Parathyroid adenoma (tissue), 2 donors: ENCODE measurements around the gene ANKRD37.

Experiments used
- H2AFZ ChIP-seq: fragments of 300-600 bp; sonication (generic); one replicate; pipeline ENCODE4 v1.7.0; 2017; ENCODE audit warnings: antibody characterized with exemption, mild to moderate bottlenecking
- H3K27ac ChIP-seq: fragments of 300-600 bp; sonication (generic); one replicate; pipeline ENCODE4 v1.7.0; 2017
- H3K27me3 ChIP-seq: fragments of 300-600 bp; sonication (generic); one replicate; pipeline ENCODE4 v1.7.0; 2017; ENCODE audit warnings: low read length; ENCODE audit not compliant: control insufficient read depth, insufficient read depth
- H3K36me3 ChIP-seq: fragments of 300-600 bp; sonication (generic); one replicate; pipeline ENCODE4 v1.7.0; 2017; ENCODE audit warnings: low read length; ENCODE audit not compliant: control insufficient read depth, insufficient read depth
- H3K4me1 ChIP-seq: fragments of 300-600 bp; sonication (generic); one replicate; pipeline ENCODE4 v1.7.0; 2017; ENCODE audit warnings: control low read depth
- H3K4me2 ChIP-seq: fragments of 300-600 bp; sonication (generic); one replicate; pipeline ENCODE4 v1.7.0; 2017; ENCODE audit warnings: low read length
- H3K4me3 ChIP-seq: fragments of 300-600 bp; sonication (generic); one replicate; pipeline ENCODE4 v1.7.0; 2017; ENCODE audit warnings: low read depth, low read length
- H3K79me2 ChIP-seq: fragments of 300-600 bp; sonication (generic); one replicate; pipeline ENCODE4 v1.7.0; 2017; ENCODE audit warnings: control low read depth
- H3K9ac ChIP-seq: fragments of 300-600 bp; sonication (generic); one replicate; pipeline ENCODE4 v1.7.0; 2017; ENCODE audit warnings: mild to moderate bottlenecking
- H3K9me3 ChIP-seq: fragments of 300-600 bp; sonication (generic); one replicate; pipeline ENCODE4 v1.7.0; 2017; ENCODE audit warnings: low read length; ENCODE audit not compliant: control insufficient read depth
- CTCF ChIP-seq: fragments of 300-600 bp; sonication (generic); IDR thresholded peaks from one replicate; pipeline ENCODE4 v1.7.0; 2017; ENCODE audit warnings: antibody characterized with exemption, mild to moderate bottlenecking
- donor health status: primary hyperparathyroidism.

Gene ANKRD37, protein sequence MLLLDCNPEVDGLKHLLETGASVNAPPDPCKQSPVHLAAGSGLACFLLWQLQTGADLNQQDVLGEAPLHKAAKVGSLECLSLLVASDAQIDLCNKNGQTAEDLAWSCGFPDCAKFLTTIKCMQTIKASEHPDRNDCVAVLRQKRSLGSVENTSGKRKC

GRCh38 chr4:185396724-185397385 is at the start of gene ANKRD37:
Gene ANKRD37 (plus strand): TSS chr4:185396841. CDS start chr4:185396924, 83 bp downstream.
- H3K9ac ChIP-seq = no peak within 1 kb of the TSS
- peak within 1 kb of the TSS; percentile 97 for H3K27ac ChIP-seq
- TF ChIP-seq CTCF = no peak
- H2AFZ ChIP-seq = peak within 1 kb of the TSS; percentile 87
- no peaks in the 10 kb centered on the region for H3K36me3 ChIP-seq
- no peaks in the 10 kb centered on the region for H3K79me2 ChIP-seq
- H3K4me2 ChIP-seq = peak within 1 kb of the TSS; percentile 89
- no peaks in the 10 kb centered on the region for H3K4me1 ChIP-seq
- peak within 1 kb of the TSS; percentile 69 for H3K4me3 ChIP-seq
- no peaks in the 10 kb centered on the region for H3K9me3 ChIP-seq
- no peaks in the 10 kb centered on the region for H3K27me3 ChIP-seq

DNA sequence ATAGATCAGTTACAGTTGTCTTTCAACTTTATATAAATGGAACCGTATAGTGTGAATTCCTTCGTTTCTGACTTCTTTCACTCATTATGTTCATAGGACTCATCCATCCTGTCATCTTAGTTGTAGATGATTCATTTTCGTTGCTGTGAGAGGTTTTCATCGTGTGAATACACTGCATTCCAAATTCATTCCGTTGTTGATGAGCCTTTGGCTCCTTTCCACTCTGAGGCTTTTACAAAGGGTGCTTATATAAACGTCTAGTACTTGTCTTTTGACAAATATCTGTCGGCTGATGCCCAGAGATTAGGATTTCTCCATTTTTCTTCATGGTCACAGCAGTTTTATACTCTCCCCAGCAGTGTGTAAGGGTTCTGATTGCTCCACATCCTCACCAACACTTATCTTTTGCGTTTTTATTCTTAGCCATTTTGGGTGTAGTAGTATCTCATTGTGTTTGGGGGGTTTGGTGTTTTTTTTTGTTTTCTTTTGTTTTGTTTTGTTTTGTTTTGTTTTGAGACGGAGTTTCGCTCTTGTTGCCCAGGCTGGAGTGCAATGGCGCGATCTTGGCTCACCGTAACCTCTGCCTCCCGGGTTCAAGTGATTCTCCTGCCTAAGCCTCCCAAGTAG is 49.6 kb upstream of the ANKRD37 start:
- no peak for TF ChIP-seq CTCF
- H3K27me3 ChIP-seq = no peaks in the 10 kb centered on the region
- no peak overlapping the region for H3K4me2 ChIP-seq
- no peaks in the 10 kb centered on the region for H3K36me3 ChIP-seq
- no peaks in the 10 kb centered on the region for H3K4me1 ChIP-seq
- H3K27ac ChIP-seq = no peak overlapping the region
- H2AFZ ChIP-seq = no peak overlapping the region
- H3K4me3 ChIP-seq = no peak overlapping the region
- H3K79me2 ChIP-seq = no peaks in the 10 kb centered on the region
- no peak overlapping the region for H3K9ac ChIP-seq
- no peaks in the 10 kb centered on the region for H3K9me3 ChIP-seq

DNA sequence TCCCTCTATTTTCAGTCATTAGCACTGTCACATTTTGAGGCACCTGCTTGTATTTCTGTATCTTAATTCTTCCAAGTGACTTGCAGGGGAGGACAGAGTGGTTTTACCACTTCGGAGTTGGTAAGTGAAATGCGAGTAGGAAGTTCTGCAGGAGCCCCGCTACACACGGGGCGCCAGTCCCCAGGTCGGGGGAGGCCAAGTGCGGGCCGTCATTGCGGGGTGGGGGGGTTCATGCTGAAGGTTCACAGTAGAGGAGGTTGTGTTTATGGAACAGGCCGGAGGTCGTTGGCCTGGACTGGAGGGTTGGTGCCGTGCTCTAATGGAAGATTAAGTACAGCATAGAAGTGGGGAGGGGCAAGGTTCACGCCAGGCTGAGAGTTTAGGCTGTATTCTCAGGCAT is 45.0 kb upstream of the ANKRD37 start:
- no peak overlapping the region for H2AFZ ChIP-seq
- H3K9me3 ChIP-seq = no peaks in the 10 kb centered on the region
- H3K27ac ChIP-seq = no peak overlapping the region
- no peaks in the 10 kb centered on the region for H3K36me3 ChIP-seq
- H3K4me3 ChIP-seq = no peak overlapping the region
- no peaks in the 10 kb centered on the region for H3K4me1 ChIP-seq
- no peaks in the 10 kb centered on the region for H3K79me2 ChIP-seq
- no peak overlapping the region for H3K4me2 ChIP-seq
- no peak overlapping the region for H3K9ac ChIP-seq
- TF ChIP-seq CTCF = no peak
- no peaks in the 10 kb centered on the region for H3K27me3 ChIP-seq

DNA sequence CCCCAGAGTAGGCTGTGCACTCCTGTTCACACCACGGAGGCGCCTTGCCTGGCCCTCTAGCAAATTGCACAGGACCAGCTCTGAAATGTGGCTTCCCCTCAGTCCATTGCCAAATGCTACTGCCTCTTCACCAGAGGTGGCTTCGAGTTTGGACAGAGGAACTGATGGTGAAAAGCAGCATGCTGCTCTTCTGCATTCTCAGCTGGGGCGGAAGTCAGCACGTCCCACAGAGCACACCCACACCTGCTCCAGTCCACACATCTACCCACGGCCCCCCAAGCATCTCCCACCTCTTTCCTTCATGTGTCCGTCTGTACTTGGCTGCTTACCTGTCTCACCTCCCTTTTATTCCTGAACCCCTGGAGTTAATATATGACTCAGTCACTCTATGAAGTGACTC is 44.4 kb upstream of the ANKRD37 start:
- H3K4me3 ChIP-seq = no peak overlapping the region
- H3K27me3 ChIP-seq = no peaks in the 10 kb centered on the region
- no peaks in the 10 kb centered on the region for H3K36me3 ChIP-seq
- H3K9me3 ChIP-seq = no peaks in the 10 kb centered on the region
- no peaks in the 10 kb centered on the region for H3K79me2 ChIP-seq
- no peak overlapping the region for H3K9ac ChIP-seq
- no peak overlapping the region for H2AFZ ChIP-seq
- H3K4me1 ChIP-seq = no peaks in the 10 kb centered on the region
- H3K4me2 ChIP-seq = no peak overlapping the region
- no peak overlapping the region for H3K27ac ChIP-seq
- no peak for TF ChIP-seq CTCF
